Measurements from ENCODE around the gene CTH. TPM values are rescaled to one million over a fixed set of nuclear protein-coding genes. Genes with fewer than 3 reads are reported as not detected.

The CTH gene
- total RNA-seq = 6.3 and 11.2 TPM in 2 replicates

DNA sequence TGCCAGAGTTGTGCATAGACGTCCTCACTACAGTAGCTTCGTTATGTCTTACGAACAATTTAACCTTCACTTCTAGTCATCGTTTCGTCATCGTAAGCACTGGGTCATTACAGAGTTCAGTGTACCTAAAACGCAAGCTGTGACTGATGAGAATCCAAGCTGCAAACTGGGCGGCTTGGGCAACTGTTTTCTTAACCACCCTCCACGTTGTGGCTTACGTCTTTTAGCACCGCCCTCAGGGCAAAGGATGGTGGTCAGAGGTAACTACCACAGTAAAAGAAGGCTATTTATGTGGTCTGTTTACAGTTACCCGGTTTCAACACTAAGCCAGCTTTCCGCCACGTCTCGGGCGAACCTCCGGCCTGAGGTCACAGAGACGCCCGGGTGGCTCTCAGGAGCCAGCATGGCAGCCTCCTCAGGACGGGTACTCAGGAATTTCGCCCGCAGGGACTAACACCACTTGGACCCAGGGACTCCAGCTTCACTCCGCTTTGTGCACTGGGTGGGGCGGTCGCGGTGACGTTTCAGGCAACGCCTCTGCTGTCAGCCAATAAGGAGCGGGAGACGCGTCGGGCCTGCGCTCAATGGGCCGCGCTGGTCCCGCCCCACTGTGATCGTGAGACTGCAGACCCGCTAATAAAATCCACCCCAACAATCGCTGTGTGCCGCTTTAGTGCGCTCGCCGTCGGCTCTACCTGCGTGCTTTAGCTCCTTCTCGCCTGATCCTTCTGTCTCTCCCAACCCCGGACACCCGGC lies at the start of gene CTH:
CTH (plus strand) TSS at position 665 of the 756 bp plus-strand sequence. CDS start 148 bp downstream, outside the sequence.

Small RNA genes lying within 50 kb of the gene (small RNA-seq; reads per million reads assigned to genes)
- not detected for gene RF00017

Other genes starting within 250 kb of the CTH start
- 22.1 and 25.1 TPM in 2 replicates for gene LRRC40, start 205.7 kb upstream of the CTH start, total RNA-seq
- gene SRSF11, start 189.9 kb upstream of the CTH start, total RNA-seq = 179 and 182 TPM in 2 replicates
- 40.6 and 43.5 TPM in 2 replicates for gene ANKRD13C, start 56.5 kb upstream of the CTH start, total RNA-seq

Data from articular chondrocyte of knee joint (primary cell).